ENCODE measurements around the gene FTO.
"Not testable (repeated sequence)": the region's sequence is repeated elsewhere in the genome, so short reads cannot be mapped to it uniquely, and the experiment has no call there.

The FTO gene

DNA sequence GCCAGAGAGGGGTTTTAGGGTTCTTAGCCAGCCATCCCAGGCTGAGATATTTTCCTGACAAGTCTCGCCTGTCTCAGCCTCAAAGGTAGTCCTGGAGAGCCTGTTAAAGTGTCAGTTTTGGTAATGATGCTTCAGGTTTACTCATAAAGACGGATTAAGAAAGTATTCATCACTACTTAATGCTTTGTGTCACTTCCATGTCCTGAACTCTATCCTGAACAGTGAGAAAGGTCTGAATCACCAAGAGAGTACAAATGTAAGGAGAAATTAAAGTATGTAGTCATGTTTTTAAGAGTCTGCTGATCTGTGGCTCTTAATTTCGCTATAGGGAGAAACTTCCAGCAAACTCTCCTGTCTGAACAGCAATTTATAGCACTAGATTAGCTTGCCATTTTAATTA lies 14.3 kb upstream of the FTO start:
- Mint-ChIP-seq H3K9me3 (no peaks in the 10 kb centered on the region), H3K36me3 (peaks cover 6% of the 10 kb centered on the region), H3K27me3 (no peaks in the 10 kb centered on the region), H3K27ac (no peak overlapping the region), H3K4me3 (no peak overlapping the region), H3K4me1 (no peaks in the 10 kb centered on the region)
- DNase-seq, result no peak
- CTCF ChIA-PET, result no interaction called here

DNA sequence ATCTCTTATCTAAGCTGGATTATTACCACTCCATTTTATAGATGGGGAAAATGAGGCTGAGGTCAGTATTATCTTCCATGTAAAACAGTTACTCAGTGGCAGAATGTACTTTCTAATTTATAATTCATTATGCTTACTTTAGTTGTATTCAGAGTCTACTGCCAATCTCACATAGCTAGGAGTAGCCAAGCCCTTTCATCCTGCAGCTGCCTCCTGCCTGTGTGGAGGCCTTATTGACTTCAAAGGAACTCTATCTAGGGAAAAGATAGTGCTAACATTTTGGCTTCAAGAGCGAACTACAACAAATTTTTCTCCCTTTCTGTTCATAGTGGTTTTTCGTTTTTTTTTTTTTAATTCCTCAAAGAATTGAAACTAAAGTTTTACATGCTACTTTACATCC lies 13.2 kb upstream of the FTO start:
- CTCF ChIA-PET, result interaction anchor here (0.6 kb wide), 1 partner anchor 205 kb away, joined by 3 read pairs; no protein-coding TSS in a partner anchor
- Mint-ChIP-seq H3K27ac (no peak overlapping the region), H3K9me3 (no peaks in the 10 kb centered on the region), H3K36me3 (peaks cover 2% of the 10 kb centered on the region), H3K27me3 (no peaks in the 10 kb centered on the region), H3K4me3 (no peak overlapping the region), H3K4me1 (no peaks in the 10 kb centered on the region)
- no peak for DNase-seq

DNA sequence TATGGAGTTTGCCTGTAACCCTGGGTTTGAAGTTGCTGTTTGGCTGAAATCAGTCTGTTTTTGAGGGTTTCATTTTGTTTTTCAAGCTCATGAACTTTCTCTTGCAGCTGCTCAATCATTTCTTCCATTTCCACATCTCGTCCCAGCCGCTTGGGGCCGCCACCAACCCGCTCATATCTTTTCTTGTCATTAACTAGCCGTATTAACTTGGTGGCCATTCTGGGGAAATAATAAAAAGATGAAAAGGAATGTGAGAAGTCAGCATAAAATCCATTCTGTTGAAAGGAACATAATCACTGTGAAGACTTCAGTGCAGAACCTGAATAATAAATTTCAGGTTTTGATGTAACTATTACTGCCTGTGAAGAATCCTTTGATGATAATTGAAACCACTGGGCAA lies 11.8 kb upstream of the FTO start:
- Mint-ChIP-seq H3K36me3 (peaks cover 5% of the 10 kb centered on the region), H3K27ac (no peak overlapping the region), H3K27me3 (no peaks in the 10 kb centered on the region), H3K4me3 (no peak overlapping the region), H3K4me1 (no peaks in the 10 kb centered on the region), H3K9me3 (no peaks in the 10 kb centered on the region)
- no peak for DNase-seq
- CTCF ChIA-PET, result no interaction called here

DNA sequence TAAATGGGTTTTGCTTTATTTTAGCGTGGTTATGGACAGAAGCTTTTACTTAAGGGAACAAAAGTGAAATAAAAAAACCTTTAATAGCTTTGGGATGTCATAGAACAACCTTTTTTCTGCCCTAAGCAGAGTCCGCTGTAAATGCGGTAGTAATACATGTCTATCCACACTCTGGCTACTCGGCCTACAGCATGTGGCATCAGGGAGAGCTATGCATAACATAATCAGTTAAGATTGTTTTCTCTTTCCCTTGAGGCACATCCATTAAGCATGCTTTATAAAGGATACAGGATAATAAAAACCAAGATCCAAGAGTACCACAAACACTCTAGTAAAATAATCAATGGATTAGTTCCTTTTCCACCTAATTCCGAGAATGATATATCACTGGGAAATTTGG lies 10.6 kb upstream of the FTO start:
- DNase-seq, result no peak
- Mint-ChIP-seq H3K9me3 (no peaks in the 10 kb centered on the region), H3K4me3 (no peak overlapping the region), H3K36me3 (peaks cover 7% of the 10 kb centered on the region), H3K4me1 (no peaks in the 10 kb centered on the region), H3K27me3 (no peaks in the 10 kb centered on the region), H3K27ac (no peak overlapping the region)
- CTCF ChIA-PET, result no interaction called here

DNA sequence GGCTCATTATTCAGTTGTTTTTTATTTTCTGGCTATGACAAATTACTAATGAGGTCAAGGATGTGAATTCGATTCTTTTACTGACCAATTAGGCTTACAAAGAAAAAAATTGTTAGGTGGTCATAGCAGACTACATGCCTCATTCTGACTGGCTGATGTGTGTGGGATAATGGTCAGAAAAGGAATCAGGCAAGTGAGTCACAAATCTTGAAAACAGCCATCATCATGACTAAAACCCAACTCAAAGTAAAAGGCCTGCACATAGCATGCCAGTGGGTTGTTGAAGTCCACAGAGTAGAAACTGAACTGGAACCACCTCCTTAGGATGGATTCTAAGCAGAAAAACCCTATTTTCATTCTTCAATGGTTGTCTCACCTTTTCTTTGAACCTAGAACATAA lies 8.9 kb upstream of the FTO start:
- Mint-ChIP-seq H3K36me3 (peaks cover 7% of the 10 kb centered on the region), H3K4me3 (no peak overlapping the region), H3K27ac (no peak overlapping the region), H3K27me3 (no peaks in the 10 kb centered on the region), H3K4me1 (no peaks in the 10 kb centered on the region), H3K9me3 (no peaks in the 10 kb centered on the region)
- CTCF ChIA-PET, result no interaction called here
- no peak for DNase-seq

DNA sequence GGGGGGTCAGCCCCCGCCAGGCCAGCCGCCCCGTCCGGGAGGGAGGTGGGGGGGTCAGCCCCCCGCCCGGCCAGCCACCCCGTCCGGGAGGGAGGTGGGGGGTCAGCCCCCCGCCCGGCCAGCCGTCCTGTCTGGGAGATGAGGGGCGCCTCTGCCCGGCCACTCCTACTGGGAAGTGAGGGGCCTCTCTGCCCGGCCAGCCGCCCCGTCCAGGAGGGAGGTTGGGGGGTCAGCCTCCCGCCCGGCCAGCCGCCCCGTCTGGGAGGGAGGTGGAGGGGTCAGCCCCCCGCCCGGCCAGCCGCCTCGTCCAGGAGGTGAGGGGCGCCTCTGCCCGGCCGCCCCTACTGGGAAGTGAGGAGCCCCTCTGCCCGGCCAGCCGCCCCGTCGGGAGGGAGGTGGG lies 5.7 kb upstream of the FTO start:
- H3K27ac Mint-ChIP-seq, DNase-seq, H3K4me1 Mint-ChIP-seq, H3K27me3 Mint-ChIP-seq, H3K9me3 Mint-ChIP-seq, H3K4me3 Mint-ChIP-seq, CTCF ChIA-PET, H3K36me3 Mint-ChIP-seq: not testable (repeated sequence)

DNA sequence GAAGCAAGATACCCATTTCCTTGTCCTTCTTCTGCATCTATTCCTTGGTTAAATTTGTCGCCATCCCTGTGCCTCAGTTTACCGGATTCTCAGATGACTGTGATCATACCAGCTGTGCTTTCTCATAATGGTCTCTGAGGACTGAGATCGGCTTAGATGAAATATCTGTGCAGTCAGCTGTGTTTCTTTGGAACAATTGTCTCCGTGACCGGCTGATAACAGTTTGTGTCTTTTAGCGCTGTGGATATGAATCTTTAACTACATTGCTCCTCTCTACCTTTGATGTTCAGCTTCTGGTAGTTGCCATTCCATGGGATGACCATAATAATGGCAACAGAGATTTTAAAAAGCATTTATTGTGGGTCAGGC lies 473 bp downstream of the FTO start:
- H3K36me3 Mint-ChIP-seq, result peaks cover 3% of the 10 kb centered on the region
- CTCF ChIA-PET, result interaction anchor here (1.5 to 2.9 kb wide), 2 partner anchors 39 to 69 kb away, joined by 4 to 11 read pairs; no protein-coding TSS in a partner anchor
- no peak for DNase-seq
- H3K9me3 Mint-ChIP-seq, result no peaks in the 10 kb centered on the region
- peak overlapping the region; percentile 98 for H3K4me3 Mint-ChIP-seq
- no peaks in the 10 kb centered on the region for H3K27me3 Mint-ChIP-seq
- H3K27ac Mint-ChIP-seq, result peak overlapping the region; percentile 93
- peaks cover 31% of the 10 kb centered on the region for H3K4me1 Mint-ChIP-seq

DNA sequence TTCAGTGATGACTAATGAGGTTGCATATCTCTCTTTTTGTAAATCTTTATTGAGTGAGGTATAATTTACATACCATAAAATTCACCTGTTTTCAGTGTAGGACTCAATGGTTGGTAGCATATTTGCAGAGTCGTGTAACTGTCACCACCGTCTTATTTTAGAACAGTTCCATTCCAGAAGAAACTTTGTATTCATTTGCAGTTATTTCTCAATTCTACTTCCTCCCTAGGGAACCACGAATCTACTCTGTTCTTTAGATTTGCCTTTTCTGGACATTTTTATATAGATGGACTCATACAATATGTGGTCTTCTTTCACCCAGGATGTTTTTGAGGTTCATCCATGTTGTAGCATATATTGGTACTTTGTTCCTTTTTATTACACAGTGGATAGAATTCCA lies 3.7 kb downstream of the FTO start:
- no peak overlapping the region for H3K4me3 Mint-ChIP-seq
- H3K4me1 Mint-ChIP-seq, result peaks cover 29% of the 10 kb centered on the region
- CTCF ChIA-PET, result no interaction called here
- no peaks in the 10 kb centered on the region for H3K9me3 Mint-ChIP-seq
- peaks cover 3% of the 10 kb centered on the region for H3K36me3 Mint-ChIP-seq
- no peaks in the 10 kb centered on the region for H3K27me3 Mint-ChIP-seq
- H3K27ac Mint-ChIP-seq, result no peak overlapping the region
- DNase-seq, result no peak

DNA sequence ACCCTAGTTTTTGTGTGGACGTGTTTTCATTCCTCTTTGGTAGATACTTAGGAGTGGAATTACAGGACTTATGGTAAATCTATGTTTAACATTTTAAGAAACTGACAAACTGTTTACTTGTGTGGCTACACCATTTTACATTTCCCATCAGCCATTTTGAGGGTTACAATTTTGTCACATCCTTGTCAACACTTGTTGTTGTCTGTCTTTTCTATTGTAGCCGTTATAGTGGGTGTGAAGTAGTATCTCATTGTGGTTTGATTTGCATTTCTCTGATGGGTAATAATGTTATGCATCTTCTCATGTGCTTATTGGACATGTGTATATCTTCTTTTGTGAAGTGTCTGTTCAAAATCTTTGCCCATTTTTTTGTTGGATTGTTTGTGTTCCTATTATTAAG lies 4.5 kb downstream of the FTO start:
- no peak overlapping the region for H3K27ac Mint-ChIP-seq
- CTCF ChIA-PET, result no interaction called here
- DNase-seq, result no peak
- no peaks in the 10 kb centered on the region for H3K9me3 Mint-ChIP-seq
- H3K36me3 Mint-ChIP-seq, result peaks cover 3% of the 10 kb centered on the region
- no peaks in the 10 kb centered on the region for H3K27me3 Mint-ChIP-seq
- H3K4me1 Mint-ChIP-seq, result peaks cover 26% of the 10 kb centered on the region
- no peak overlapping the region for H3K4me3 Mint-ChIP-seq

DNA sequence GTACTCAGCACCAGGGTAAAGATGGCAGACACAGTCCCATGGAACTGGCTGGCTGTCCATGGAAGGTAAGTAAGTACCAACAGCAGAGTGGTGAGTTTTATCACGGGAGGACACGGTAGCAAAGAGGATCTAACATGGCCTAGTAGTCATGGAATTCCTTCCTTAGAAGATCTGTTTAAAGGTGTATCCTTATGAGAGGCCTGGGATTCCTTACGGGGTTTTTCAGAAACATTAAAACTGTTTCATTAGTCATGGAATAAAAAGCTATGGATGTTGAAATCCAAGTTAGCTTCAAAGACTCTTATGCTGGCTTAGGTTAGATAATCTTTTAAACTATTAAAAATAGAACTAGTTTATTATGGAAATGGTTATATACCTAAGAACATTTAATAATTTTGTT lies 7.4 kb downstream of the FTO start:
- Mint-ChIP-seq H3K4me3 (no peak overlapping the region), H3K36me3 (peaks cover 1% of the 10 kb centered on the region), H3K27ac (no peak overlapping the region), H3K4me1 (peaks cover 7% of the 10 kb centered on the region), H3K27me3 (no peaks in the 10 kb centered on the region), H3K9me3 (no peaks in the 10 kb centered on the region)
- CTCF ChIA-PET, result no interaction called here
- no peak for DNase-seq

DNA sequence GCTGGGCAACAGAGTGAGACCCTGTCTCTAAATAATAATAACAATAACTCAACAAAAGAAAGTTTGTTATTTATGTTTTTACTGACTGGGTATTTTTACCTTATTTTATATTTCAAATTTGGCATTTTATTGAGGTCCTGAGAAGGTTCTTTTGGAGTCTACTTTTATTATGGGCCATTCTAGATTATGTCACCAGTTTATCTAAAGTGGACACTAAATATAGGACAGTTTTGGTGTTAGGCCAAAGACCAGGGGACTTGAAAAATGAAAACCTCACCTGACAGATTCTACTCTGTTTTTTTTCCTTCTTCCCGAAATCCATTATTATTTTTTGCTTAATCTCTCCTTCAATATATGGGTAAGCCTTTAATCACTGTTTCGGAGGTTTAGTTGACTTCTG lies 8.1 kb downstream of the FTO start:
- CTCF ChIA-PET, result no interaction called here
- peaks cover 7% of the 10 kb centered on the region for H3K4me1 Mint-ChIP-seq
- no peaks in the 10 kb centered on the region for H3K9me3 Mint-ChIP-seq
- no peak for DNase-seq
- H3K27ac Mint-ChIP-seq, result no peak overlapping the region
- H3K27me3 Mint-ChIP-seq, result no peaks in the 10 kb centered on the region
- no peak overlapping the region for H3K4me3 Mint-ChIP-seq
- H3K36me3 Mint-ChIP-seq, result no peaks in the 10 kb centered on the region

DNA sequence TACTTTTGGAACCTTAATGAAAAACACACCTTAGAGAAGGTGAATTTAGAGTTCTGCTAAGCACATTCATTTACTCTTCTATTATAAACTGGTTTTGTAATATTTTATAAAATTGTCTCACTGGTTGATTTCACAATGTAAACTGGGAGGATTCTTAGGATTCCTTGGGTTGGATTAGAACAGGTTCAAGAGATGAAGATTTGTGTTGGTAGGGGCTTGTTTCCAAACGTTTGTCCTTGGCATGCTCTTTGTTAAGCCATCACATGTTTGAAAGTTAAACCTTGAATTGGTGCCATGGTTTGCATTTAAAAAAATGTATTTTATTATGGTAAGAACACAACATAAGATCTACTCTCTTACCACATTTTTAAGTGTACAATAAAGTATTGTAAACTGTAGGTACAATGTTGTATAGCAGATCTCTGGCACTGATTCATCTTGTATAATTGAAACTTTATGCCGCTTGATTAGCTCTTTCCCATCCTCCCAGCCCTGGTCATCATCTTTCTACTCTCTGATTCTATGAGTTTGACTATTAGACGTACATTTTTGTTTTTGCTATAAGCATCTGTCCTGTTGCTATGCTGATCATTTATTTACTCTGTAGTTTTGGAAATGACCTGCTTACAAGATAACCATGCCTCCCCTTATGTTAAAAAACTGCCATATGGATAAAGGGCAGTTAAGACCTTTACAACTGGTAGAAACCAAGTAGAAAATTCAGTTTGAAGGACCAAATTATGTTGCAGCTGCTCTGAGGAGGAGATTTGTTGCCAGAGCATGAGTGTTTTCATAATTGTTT lies 9.6 kb downstream of the FTO start:
- no peaks in the 10 kb centered on the region for H3K9me3 Mint-ChIP-seq
- no peaks in the 10 kb centered on the region for H3K36me3 Mint-ChIP-seq
- DNase-seq, result no peak
- no peak overlapping the region for H3K4me3 Mint-ChIP-seq
- H3K27me3 Mint-ChIP-seq, result no peaks in the 10 kb centered on the region
- H3K27ac Mint-ChIP-seq, result no peak overlapping the region
- CTCF ChIA-PET, result no interaction called here
- H3K4me1 Mint-ChIP-seq, result peaks cover 7% of the 10 kb centered on the region

DNA sequence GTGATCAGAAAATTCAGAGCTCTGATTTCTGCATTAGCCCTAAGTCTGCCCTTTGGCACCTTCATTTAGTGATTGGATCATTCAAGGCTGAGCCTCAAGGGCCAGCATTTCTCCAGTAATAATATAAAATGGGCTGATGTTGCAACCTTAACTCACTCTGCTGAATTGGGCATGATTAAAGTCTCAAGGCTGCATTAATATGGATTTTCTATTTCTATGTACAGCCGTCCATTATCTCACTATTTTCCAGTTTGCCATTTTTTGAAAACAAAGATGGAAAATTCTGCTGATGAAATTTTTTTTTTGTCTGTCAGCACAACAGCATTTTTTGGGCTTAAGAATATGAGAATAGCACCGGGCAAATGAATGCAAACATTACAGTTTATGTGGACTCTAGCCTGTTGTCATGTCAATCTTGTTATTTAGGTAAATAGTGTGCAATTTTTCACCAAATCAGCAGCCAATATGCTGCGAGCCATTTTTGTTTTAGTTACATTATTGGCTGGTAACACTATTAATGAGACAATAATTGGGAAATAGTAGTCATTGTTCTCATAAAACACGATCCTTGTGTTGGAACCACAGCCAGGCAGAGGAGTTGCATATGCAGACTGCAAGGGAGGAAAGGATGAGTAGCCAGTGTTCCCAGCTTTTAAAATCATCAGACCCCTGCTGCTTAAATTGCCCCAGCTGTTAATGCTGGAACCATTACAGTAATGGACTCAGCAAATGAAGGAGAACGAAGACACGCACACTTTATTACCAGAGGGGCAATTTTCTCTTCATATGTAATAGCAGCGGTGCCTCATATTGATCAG lies 10.5 kb downstream of the FTO start:
- H3K4me3 Mint-ChIP-seq, result no peak overlapping the region
- DNase-seq, result no peak
- CTCF ChIA-PET, result no interaction called here
- peaks cover 7% of the 10 kb centered on the region for H3K4me1 Mint-ChIP-seq
- no peaks in the 10 kb centered on the region for H3K27me3 Mint-ChIP-seq
- H3K36me3 Mint-ChIP-seq, result no peaks in the 10 kb centered on the region
- no peaks in the 10 kb centered on the region for H3K9me3 Mint-ChIP-seq
- no peak overlapping the region for H3K27ac Mint-ChIP-seq

DNA sequence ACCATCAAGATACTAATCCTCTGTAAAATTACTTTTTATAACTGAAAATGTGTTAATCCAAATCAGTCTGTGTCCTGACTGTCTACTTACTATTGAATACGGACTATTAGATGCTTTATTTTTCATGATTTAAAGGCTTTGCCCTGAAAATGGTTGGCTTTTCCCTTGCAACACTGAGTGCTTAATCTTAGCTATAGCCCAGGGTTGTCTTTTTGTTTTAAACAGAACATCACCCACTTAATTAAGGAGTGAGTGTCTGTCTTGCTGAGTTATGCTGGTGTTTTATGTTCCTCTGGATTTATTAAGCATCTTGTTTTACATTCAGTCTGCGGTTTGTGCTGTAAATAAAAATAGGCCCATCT lies 11.0 kb downstream of the FTO start:
- no peak overlapping the region for H3K4me3 Mint-ChIP-seq
- no peak for DNase-seq
- H3K9me3 Mint-ChIP-seq, result no peaks in the 10 kb centered on the region
- no peaks in the 10 kb centered on the region for H3K27me3 Mint-ChIP-seq
- no peaks in the 10 kb centered on the region for H3K36me3 Mint-ChIP-seq
- CTCF ChIA-PET, result no interaction called here
- H3K27ac Mint-ChIP-seq, result no peak overlapping the region
- peaks cover 7% of the 10 kb centered on the region for H3K4me1 Mint-ChIP-seq

DNA sequence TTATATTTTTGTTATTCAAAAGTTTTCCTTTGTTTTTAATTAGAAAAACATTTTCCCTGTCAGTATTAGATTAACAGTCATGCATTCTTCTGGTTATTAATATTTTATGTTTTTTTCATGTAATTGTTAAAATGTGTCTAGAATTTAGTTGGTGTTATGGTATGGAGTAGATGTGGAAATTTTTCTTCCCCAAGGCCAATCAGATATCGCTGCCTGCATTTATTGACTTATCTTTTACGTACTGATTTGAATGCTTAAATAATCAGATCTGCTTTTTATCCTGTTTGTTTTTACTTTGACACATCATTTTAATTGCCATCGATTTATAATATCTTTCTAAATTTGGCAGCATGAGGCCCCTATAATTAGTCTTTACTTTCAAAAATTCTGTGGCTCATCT lies 13.6 kb downstream of the FTO start:
- H3K9me3 Mint-ChIP-seq, result no peaks in the 10 kb centered on the region
- CTCF ChIA-PET, result no interaction called here
- H3K36me3 Mint-ChIP-seq, result no peaks in the 10 kb centered on the region
- H3K27ac Mint-ChIP-seq, result no peak overlapping the region
- no peak overlapping the region for H3K4me3 Mint-ChIP-seq
- DNase-seq, result no peak
- peaks cover 7% of the 10 kb centered on the region for H3K4me1 Mint-ChIP-seq
- H3K27me3 Mint-ChIP-seq, result no peaks in the 10 kb centered on the region
